ENCODE measurements around the gene FOXJ3. TPM values are rescaled to one million over a fixed set of nuclear protein-coding genes. Genes with fewer than 3 reads are reported as not detected.

FOXJ3 gene
- total RNA-seq, 4 donors from 2014 or later: 42.9 to 68.5 (median 52.5) TPM

- H3K9me3 ChIP-seq: no peaks in the 10 kb centered on the region
- no peak for DNase-seq
- H3K27me3 ChIP-seq: no peaks in the 10 kb centered on the region
- TF ChIP-seq POLR2A (IDR thresholded peaks at IDR 0.05): no peak
- TF ChIP-seq, protein P1, sequence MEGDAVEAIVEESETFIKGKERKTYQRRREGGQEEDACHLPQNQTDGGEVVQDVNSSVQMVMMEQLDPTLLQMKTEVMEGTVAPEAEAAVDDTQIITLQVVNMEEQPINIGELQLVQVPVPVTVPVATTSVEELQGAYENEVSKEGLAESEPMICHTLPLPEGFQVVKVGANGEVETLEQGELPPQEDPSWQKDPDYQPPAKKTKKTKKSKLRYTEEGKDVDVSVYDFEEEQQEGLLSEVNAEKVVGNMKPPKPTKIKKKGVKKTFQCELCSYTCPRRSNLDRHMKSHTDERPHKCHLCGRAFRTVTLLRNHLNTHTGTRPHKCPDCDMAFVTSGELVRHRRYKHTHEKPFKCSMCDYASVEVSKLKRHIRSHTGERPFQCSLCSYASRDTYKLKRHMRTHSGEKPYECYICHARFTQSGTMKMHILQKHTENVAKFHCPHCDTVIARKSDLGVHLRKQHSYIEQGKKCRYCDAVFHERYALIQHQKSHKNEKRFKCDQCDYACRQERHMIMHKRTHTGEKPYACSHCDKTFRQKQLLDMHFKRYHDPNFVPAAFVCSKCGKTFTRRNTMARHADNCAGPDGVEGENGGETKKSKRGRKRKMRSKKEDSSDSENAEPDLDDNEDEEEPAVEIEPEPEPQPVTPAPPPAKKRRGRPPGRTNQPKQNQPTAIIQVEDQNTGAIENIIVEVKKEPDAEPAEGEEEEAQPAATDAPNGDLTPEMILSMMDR (IDR thresholded peaks at IDR 0.05): no peak
- H3K36me3 ChIP-seq: no peaks in the 10 kb centered on the region
- no peak overlapping the region for H3K4me3 ChIP-seq
- H3K27ac ChIP-seq: no peak overlapping the region
- peaks cover 0 to 4% (median 0%) of the 10 kb centered on the region in 4 donors for H3K4me1 ChIP-seq
Measured at GRCh38 chr1:42364089-42364488, 29.1 kb upstream of the FOXJ3 start.

- no peak for DNase-seq
- no peaks in the 10 kb centered on the region for H3K36me3 ChIP-seq
- no peak overlapping the region for H3K27ac ChIP-seq
- no peaks in the 10 kb centered on the region for H3K9me3 ChIP-seq
- H3K4me1 ChIP-seq: no peaks in the 10 kb centered on the region
- no peaks in the 10 kb centered on the region for H3K27me3 ChIP-seq
- no peak overlapping the region for H3K4me3 ChIP-seq
- TF ChIP-seq POLR2A (IDR thresholded peaks at IDR 0.05): no peak
- TF ChIP-seq, protein P1 (IDR thresholded peaks at IDR 0.05): no peak
Measured at GRCh38 chr1:42359466-42359865, 24.4 kb upstream of the FOXJ3 start.

DNA sequence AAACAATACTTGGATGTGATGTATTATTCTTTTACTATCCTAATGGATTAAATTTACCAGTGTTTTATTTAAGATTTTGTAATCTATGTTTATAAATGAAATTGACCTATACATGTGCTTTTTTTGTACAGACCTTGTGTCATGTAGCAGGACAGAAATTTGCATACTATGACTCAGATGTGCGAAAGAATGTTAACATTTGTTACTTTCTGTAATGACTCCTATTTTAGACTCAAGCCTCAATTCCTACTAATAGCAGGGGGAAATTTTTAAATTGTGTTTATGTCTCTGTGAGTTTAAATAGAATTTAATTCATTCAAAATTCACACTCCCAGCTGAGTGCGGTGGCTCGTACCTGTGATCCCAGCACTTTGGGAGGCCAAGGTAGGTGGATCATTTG, 23.8 kb upstream of the FOXJ3 start:
- H3K36me3 ChIP-seq: no peaks in the 10 kb centered on the region
- H3K27me3 ChIP-seq: no peaks in the 10 kb centered on the region
- no peak overlapping the region for H3K4me3 ChIP-seq
- H3K27ac ChIP-seq: no peak overlapping the region
- no peaks in the 10 kb centered on the region for H3K4me1 ChIP-seq
- TF ChIP-seq, protein P1 (IDR thresholded peaks at IDR 0.05): no peak
- TF ChIP-seq POLR2A (IDR thresholded peaks at IDR 0.05): no peak
- no peak for DNase-seq
- no peaks in the 10 kb centered on the region for H3K9me3 ChIP-seq

GRCh38 chr1:42350086-42350485, 15.1 kb upstream of the FOXJ3 start:
- Histone ChIP-seq H3K27ac (no peak overlapping the region), H3K27me3 (no peaks in the 10 kb centered on the region), H3K9me3 (no peaks in the 10 kb centered on the region), H3K4me1 (no peaks in the 10 kb centered on the region), H3K36me3 (no peaks in the 10 kb centered on the region), H3K4me3 (no peak overlapping the region)
- DNase-seq: no peak
- TF ChIP-seq, protein P1 (IDR thresholded peaks at IDR 0.05): no peak
- no peak for TF ChIP-seq POLR2A (IDR thresholded peaks at IDR 0.05)

DNA sequence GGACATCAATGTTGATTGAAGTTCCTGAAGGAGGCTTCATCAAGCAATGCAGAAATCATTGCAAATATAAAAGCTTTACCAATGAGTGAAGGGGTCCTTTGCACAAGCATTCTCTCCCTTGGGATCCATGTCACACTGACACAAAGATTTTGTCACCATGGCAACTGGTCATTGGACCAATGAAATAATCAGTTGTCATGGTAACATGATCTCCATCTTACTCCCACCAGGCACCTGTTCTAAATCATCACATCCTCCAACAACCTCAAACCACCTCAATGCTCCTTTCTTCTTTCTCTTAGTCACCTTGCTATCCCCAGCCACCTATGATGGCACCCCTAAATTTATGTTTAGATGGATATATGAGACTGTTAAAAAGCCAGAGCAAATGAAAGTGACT, 13.5 kb upstream of the FOXJ3 start:
- Histone ChIP-seq H3K36me3 (no peaks in the 10 kb centered on the region), H3K4me3 (no peak overlapping the region), H3K27me3 (no peaks in the 10 kb centered on the region), H3K4me1 (no peaks in the 10 kb centered on the region), H3K27ac (no peak overlapping the region), H3K9me3 (no peaks in the 10 kb centered on the region)
- TF ChIP-seq, protein P1 (IDR thresholded peaks at IDR 0.05): no peak
- TF ChIP-seq POLR2A (IDR thresholded peaks at IDR 0.05): no peak
- DNase-seq: no peak

- no peak overlapping the region for H3K27ac ChIP-seq
Measured at GRCh38 chr1:42343049-42343448, 8.0 kb upstream of the FOXJ3 start.

More at GRCh38 chr1:42343049-42343448, 8.0 kb upstream of the FOXJ3 start:
- Histone ChIP-seq H3K27me3 (no peaks in the 10 kb centered on the region), H3K9me3 (no peaks in the 10 kb centered on the region), H3K4me3 (no peak overlapping the region), H3K36me3 (no peaks in the 10 kb centered on the region), H3K4me1 (peaks cover 0 to 10% (median 0%) of the 10 kb centered on the region in 4 donors)
- no peak for DNase-seq
- no peak for TF ChIP-seq POLR2A (IDR thresholded peaks at IDR 0.05)
- TF ChIP-seq, protein P1 (IDR thresholded peaks at IDR 0.05): no peak
